Ascending aorta (tissue), 2 donors: Measurements from ENCODE around the gene JAM3. TPM values are rescaled to one million over a fixed set of nuclear protein-coding genes. Genes with fewer than 3 reads are reported as not detected.
"Not testable (repeated sequence)": the region's sequence is repeated elsewhere in the genome, so short reads cannot be mapped to it uniquely, and the experiment has no call there.

Experiments
- DNase-seq, 2 donors: peaks; one replicate each; pipeline ENCODE4 v3.0.0-alpha.2; 2019; ENCODE audit warnings: low spot score in 2 of 2
- H3K27ac ChIP-seq, 2 donors: fragments of 200-600 bp; sonication (generic); one replicate each; pipeline ENCODE4 v1.5.1; 2016 to 2017; ENCODE audit warnings: mild to moderate bottlenecking in 1 of 2
- H3K27me3 ChIP-seq: fragments of 200-600 bp; sonication (generic); one replicate; pipeline ENCODE4 v1.5.1; 2017
- H3K36me3 ChIP-seq, 2 donors: fragments of 200-600 bp; sonication (generic); one replicate each; pipeline ENCODE4 v1.5.1; 2016
- H3K4me1 ChIP-seq, 2 donors: fragments of 200-600 bp; sonication (generic); one replicate each; pipeline ENCODE4 v1.5.1; 2016 to 2017; ENCODE audit warnings: mild to moderate bottlenecking in 1 of 2
- H3K4me3 ChIP-seq, 2 donors: fragments of 200-600 bp; sonication (generic); one replicate each; pipeline ENCODE4 v1.5.1; 2016 to 2017; ENCODE audit warnings: mild to moderate bottlenecking in 1 of 2
- H3K9me3 ChIP-seq, 2 donors: fragments of 200-600 bp; sonication (generic); one replicate each; pipeline ENCODE4 v1.5.1; 2016
- CTCF ChIP-seq, 3 experiments: fragments of 200-600 bp in 2 of 3; fragments of 450-650 bp in 1 of 3; sonication (generic) in 2 of 3; IDR thresholded peaks; one replicate each; pipeline ENCODE4 v1.5.1; 2016 to 2019; ENCODE audit warnings: antibody characterized with exemption in 3 of 3, mild to moderate bottlenecking in 1 of 3, moderate library complexity in 1 of 3
- intact Hi-C: fragments of 100-400 bp; cut with DNase I; formaldehyde crosslinking; loops from one replicate; pipeline ENCODE4 v1.15.1; 2023
- total RNA-seq: library from RNA; depleted of rRNA; stranded (reverse); fragments of >200 nt; gene quantifications from one replicate; pipeline ENCODE4 v1.1.0, GENCODE V29; 2016

Gene JAM3
- total RNA-seq, 1 donor from 2014 or later = 59.8 TPM

GRCh38 chr11:134171951-134172350, 103.1 kb downstream of the JAM3 start:
- TF ChIP-seq CTCF (IDR thresholded peaks at IDR 0.05) = no peak

GRCh38 chr11:134173296-134173695, 104.4 kb downstream of the JAM3 start:
- no peaks in the 10 kb centered on the region for H3K9me3 ChIP-seq
- no peak overlapping the region for H3K4me3 ChIP-seq
- no peak overlapping the region for H3K27ac ChIP-seq
- H3K36me3 ChIP-seq = peaks cover 12 to 33% of the 10 kb centered on the region in 2 donors
- no peak for DNase-seq
- TF ChIP-seq CTCF (IDR thresholded peaks at IDR 0.05) = no peak
- no peaks in the 10 kb centered on the region for H3K27me3 ChIP-seq
- intact Hi-C loops = no loop called here
- peaks cover 0 to 2% of the 10 kb centered on the region in 2 donors for H3K4me1 ChIP-seq

More at GRCh38 chr11:134171951-134172350, 103.1 kb downstream of the JAM3 start:
- no peaks in the 10 kb centered on the region for H3K9me3 ChIP-seq
- intact Hi-C loops = no loop called here
- H3K27ac ChIP-seq = no peak overlapping the region
- H3K27me3 ChIP-seq = no peaks in the 10 kb centered on the region
- H3K4me3 ChIP-seq = no peak overlapping the region
- no peak for DNase-seq
- H3K4me1 ChIP-seq = no peaks in the 10 kb centered on the region
- peaks cover 20 to 35% of the 10 kb centered on the region in 2 donors for H3K36me3 ChIP-seq

- intact Hi-C loops = no loop called here
- no peaks in the 10 kb centered on the region for H3K9me3 ChIP-seq
- no peak for DNase-seq
- no peak overlapping the region for H3K4me3 ChIP-seq
- H3K36me3 ChIP-seq = peaks cover 9 to 31% of the 10 kb centered on the region in 2 donors
- H3K27ac ChIP-seq = no peak overlapping the region
- H3K27me3 ChIP-seq = no peaks in the 10 kb centered on the region
- H3K4me1 ChIP-seq = peaks cover 0 to 2% of the 10 kb centered on the region in 2 donors
- no peak for TF ChIP-seq CTCF (IDR thresholded peaks at IDR 0.05)
Measured at GRCh38 chr11:134176284-134176683, 107.4 kb downstream of the JAM3 start.

- intact Hi-C loops = no loop called here
- no peaks in the 10 kb centered on the region for H3K9me3 ChIP-seq
- no peak for DNase-seq
- H3K27ac ChIP-seq = no peak overlapping the region
- no peak overlapping the region for H3K4me3 ChIP-seq
- H3K36me3 ChIP-seq = peaks cover 9 to 31% of the 10 kb centered on the region in 2 donors
- H3K4me1 ChIP-seq = peaks cover 0 to 2% of the 10 kb centered on the region in 2 donors
- no peaks in the 10 kb centered on the region for H3K27me3 ChIP-seq
- no peak for TF ChIP-seq CTCF (IDR thresholded peaks at IDR 0.05)
Measured at GRCh38 chr11:134178032-134178674, 109.3 kb downstream of the JAM3 start.

- peaks cover 0 to 2% of the 10 kb centered on the region in 2 donors for H3K4me1 ChIP-seq
- no peaks in the 10 kb centered on the region for H3K9me3 ChIP-seq
- DNase-seq = no peak
- H3K27ac ChIP-seq = no peak overlapping the region
- TF ChIP-seq CTCF (IDR thresholded peaks at IDR 0.05) = no peak
- no peak overlapping the region for H3K4me3 ChIP-seq
- intact Hi-C loops = no loop called here
- H3K36me3 ChIP-seq = peaks cover 2 to 23% of the 10 kb centered on the region in 2 donors
- H3K27me3 ChIP-seq = no peaks in the 10 kb centered on the region
Measured at GRCh38 chr11:134181707-134182106, 112.8 kb downstream of the JAM3 start.

GRCh38 chr11:134188092-134188491, 119.2 kb downstream of the JAM3 start:
- DNase-seq, H3K27me3 ChIP-seq, H3K9me3 ChIP-seq, H3K4me1 ChIP-seq, intact Hi-C loops, H3K4me3 ChIP-seq, H3K27ac ChIP-seq: not testable (repeated sequence)
- peaks cover 14 to 54% of the 10 kb centered on the region in 2 donors for H3K36me3 ChIP-seq
